ENCODE data around the gene PPP5C. TPM values are rescaled to one million over a fixed set of nuclear protein-coding genes. Genes with fewer than 3 reads are reported as not detected.

The PPP5C gene
- total and polyA plus RNA-seq, 2 of the 8 experiments (the other 6 are each of a cell fraction or from before 2014, with no cell fraction given): 112 to 156 TPM

DNA sequence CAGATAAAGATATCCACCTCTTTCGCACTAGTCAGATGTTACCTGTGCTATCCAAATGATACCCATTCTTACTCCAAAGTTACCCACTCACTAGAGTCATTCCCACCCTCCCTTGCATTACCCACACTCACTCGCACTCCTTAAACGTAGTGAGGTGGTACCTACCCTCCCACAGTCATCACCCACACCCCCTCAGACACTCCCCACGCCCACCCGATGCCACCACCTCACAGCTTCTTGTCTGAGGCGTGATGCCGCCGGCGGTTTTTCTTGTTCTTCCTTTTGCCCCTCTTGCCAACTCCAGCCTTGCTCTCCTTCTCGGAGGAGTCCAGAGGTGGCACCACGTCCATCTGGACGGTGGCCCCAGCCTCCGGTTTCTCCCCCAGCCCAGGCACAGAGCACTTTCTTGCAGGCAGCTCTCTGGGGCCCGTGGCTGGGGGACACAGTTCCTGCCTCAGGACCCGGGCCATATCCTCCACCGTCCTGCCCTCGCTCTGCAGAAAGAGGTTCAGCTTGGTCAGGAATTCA lies 80.7 kb downstream of the PPP5C start:
- Histone ChIP-seq H4K8ac (ENCODE audit: extremely low read depth, insufficient read depth, low read length) (no peak overlapping the region), H3K36me3 (ENCODE audit: control insufficient read depth in 2 of 4, insufficient read depth in 4 of 4, low read length in 3 of 4) (no peaks in the 10 kb centered on the region), H3K14ac (ENCODE audit: insufficient read length) (no peak overlapping the region), H4K5ac (ENCODE audit: insufficient read length, low read depth, low read length) (no peak overlapping the region), H3K79me2 (ENCODE audit: control insufficient read depth in 1 of 2, insufficient read depth in 2 of 2, low read length in 2 of 2) (no peaks in the 10 kb centered on the region), H3K23me2 (ENCODE audit: low read depth, low read length) (peaks cover 8% of the 10 kb centered on the region), H2BK12ac (ENCODE audit: low read depth, low read length) (no peak overlapping the region), H3K9me3 (ENCODE audit: insufficient read depth in 2 of 2, low read depth in 1 of 2, low read length in 1 of 2) (no peaks in the 10 kb centered on the region), H4K91ac (replicated peaks; ENCODE audit: insufficient read length, low read length) (no peak overlapping the region), H2BK15ac (ENCODE audit: low read length) (no peak overlapping the region), H2BK120ac (replicated peaks; ENCODE audit: low read depth, low read length) (no peak overlapping the region), H3K18ac (ENCODE audit: extremely low read depth, low read length) (no peak overlapping the region), H3K27me3 (replicated peaks in 1 of 4; ENCODE audit: control insufficient read depth in 3 of 4, extremely low read depth in 1 of 4, insufficient read depth in 3 of 4, low read length in 3 of 4) (peaks cover 0 to 20% (median 15%) of the 10 kb centered on the region in 4 experiments; a peak in 5 of 7 replicates), H3K79me1 (ENCODE audit: low read depth, low read length) (no peaks in the 10 kb centered on the region), H4K20me1 (replicated peaks in 1 of 2; ENCODE audit: control insufficient read depth in 1 of 2, insufficient read depth in 2 of 2, low read length in 2 of 2) (no peaks in the 10 kb centered on the region), H3K23ac (ENCODE audit: insufficient read length) (no peak overlapping the region), H3K4ac (replicated peaks; ENCODE audit: insufficient read length, low read depth, low read length) (no peak overlapping the region), H3K4me3 (ENCODE audit: extremely low read depth in 1 of 4, insufficient read depth in 2 of 4, low read depth in 3 of 4, low read length in 4 of 4) (no peak overlapping the region), H3K9ac (replicated peaks in 1 of 4; ENCODE audit: extremely low read depth in 1 of 4, low read depth in 3 of 4, low read length in 3 of 4) (no peak overlapping the region), H3K4me1 (replicated peaks in 1 of 4; ENCODE audit: control insufficient read depth in 3 of 4, insufficient read depth in 4 of 4, low read length in 3 of 4) (peaks cover 3 to 6% (median 5%) of the 10 kb centered on the region in 4 experiments; a peak in 6 of 7 replicates), H3K4me2 (ENCODE audit: insufficient read depth in 1 of 2, low read depth in 2 of 2, low read length in 2 of 2) (peak overlapping the region in 1 of 2 experiments; percentile 90; a peak in 1 of 4 replicates), H2BK20ac (ENCODE audit: low read length) (no peak overlapping the region), H3K56ac (replicated peaks; ENCODE audit: insufficient read length, low read depth, low read length) (no peak overlapping the region), H2BK5ac (ENCODE audit: low read depth, low read length) (no peak overlapping the region), H3K27ac (ENCODE audit: low read depth, low read length) (no peak overlapping the region), H2AK5ac (ENCODE audit: low read depth, low read length) (no peak overlapping the region), H2AFZ (ENCODE audit: low read length) (no peak overlapping the region)
- DNase-seq (ENCODE audit: low read depth in 1 of 2, low spot score in 2 of 2): no peak
- ChIA-PET POLR2A (ENCODE audit: partially characterized antibody) (interaction anchor here (1.1 to 1.4 kb wide), 4 partner anchors 17 to 31 kb away, joined by 3 to 6 read pairs (median 4); no protein-coding TSS in a partner anchor), CTCF (ENCODE audit: partially characterized antibody) (interaction anchor here (0.7 to 1.7 kb wide), 7 partner anchors 18 to 88 kb away, joined by 3 to 4 read pairs (median 3); no protein-coding TSS in a partner anchor)
- TF ChIP-seq EP300 (IDR thresholded peaks at IDR 0.05; ENCODE audit: borderline replicate concordance in 1 of 2, low read depth in 2 of 2, low read length in 2 of 2): no peak
- no peak for TF ChIP-seq GTF2F1 (IDR thresholded peaks at IDR 0.05; ENCODE audit: borderline replicate concordance, low read depth, low read length)
- no peak for TF ChIP-seq KDM5A (IDR thresholded peaks at IDR 0.05; ENCODE audit: low read length)
- TF ChIP-seq GABPA (IDR thresholded peaks at IDR 0.05; ENCODE audit: borderline replicate concordance, insufficient read depth, low read length): no peak
- no peak for FAIRE-seq
- WGBS, 2 experiments (ENCODE audit: extremely low coverage in 1 of 2, insufficient coverage in 1 of 2, insufficient read length in 1 of 2, insufficient replicate concordance in 2 of 2, low coverage in 1 of 2, low lambda C conversion rate in 2 of 2, missing lambda C conversion rate in 1 of 2): 83% methylated on average over 17 of the region's 17 CpGs; no CpG with 5 or more reads in 1 of the 2 experiments

All from H1 (cell line).